Measurements from ENCODE around the gene DGCR8. TPM values are rescaled to one million over a fixed set of nuclear protein-coding genes. Genes with fewer than 3 reads are reported as not detected.

DGCR8 gene
- polyA plus RNA-seq, 1 donor, result 36.5 TPM

DNA sequence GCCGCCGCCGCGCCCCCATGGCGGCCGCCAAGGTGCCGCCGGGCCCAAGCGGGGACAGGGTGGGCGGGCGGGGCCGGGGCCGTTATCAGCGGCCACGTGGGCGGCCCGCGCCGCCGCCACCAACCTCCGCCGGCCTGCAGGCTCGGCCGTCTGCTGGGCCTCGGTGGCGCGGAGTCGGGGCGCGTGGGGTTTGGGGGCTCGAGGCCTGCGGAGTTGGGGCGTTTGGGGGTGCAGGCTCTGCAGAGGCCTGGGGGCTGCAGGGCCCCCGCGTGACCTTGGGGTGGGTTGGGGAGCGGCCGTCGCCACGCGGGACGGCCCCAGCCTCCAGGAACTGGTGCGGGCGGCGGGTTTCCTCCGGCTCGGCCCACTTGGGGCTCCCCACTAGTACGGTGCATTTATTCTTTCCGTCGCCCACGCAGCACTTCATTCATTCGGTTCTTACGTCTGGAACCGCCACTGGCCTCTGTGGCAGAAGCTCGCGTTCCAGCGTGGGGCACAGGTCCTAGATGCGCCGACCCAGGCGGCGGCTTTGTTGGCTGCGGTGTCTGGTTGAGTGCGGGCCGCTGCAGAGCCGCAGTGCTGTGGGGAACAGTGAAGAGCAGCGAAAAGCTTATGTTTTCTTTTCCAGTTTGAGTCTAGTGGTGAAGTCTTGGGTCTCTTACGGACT, 37.7 kb downstream of the DGCR8 start:
- H3K27ac ChIP-seq (ENCODE audit: low read length), result no peak overlapping the region
- H3K27me3 ChIP-seq (ENCODE audit: control insufficient read depth, insufficient read depth, low read length), result no peaks in the 10 kb centered on the region
- H3K4me1 ChIP-seq (ENCODE audit: control insufficient read depth, insufficient read depth, low read length), result peaks cover 9% of the 10 kb centered on the region
- peaks cover 62% of the 10 kb centered on the region for H3K36me3 ChIP-seq (ENCODE audit: control insufficient read depth, insufficient read depth, low read length)
- peak overlapping the region; percentile 56 for H3K4me3 ChIP-seq (ENCODE audit: low read length)
- DNase-seq, result peak in 1 of 2 donors; percentile 39
- WGBS (ENCODE audit: insufficient coverage, low lambda C conversion rate), result no CpG with 5 or more reads among the region's 66 CpGs
- no peaks in the 10 kb centered on the region for H3K9me3 ChIP-seq (ENCODE audit: control insufficient read depth, low read depth, low read length)

GRCh38 chr22:20118300-20119020, 38.4 kb downstream of the DGCR8 start:
- H3K36me3 ChIP-seq (ENCODE audit: control insufficient read depth, insufficient read depth, low read length), result peaks cover 57% of the 10 kb centered on the region
- H3K4me3 ChIP-seq (ENCODE audit: low read length), result peak overlapping the region; percentile 56
- H3K27me3 ChIP-seq (ENCODE audit: control insufficient read depth, insufficient read depth, low read length), result no peaks in the 10 kb centered on the region
- H3K27ac ChIP-seq (ENCODE audit: low read length), result no peak overlapping the region
- peaks cover 9% of the 10 kb centered on the region for H3K4me1 ChIP-seq (ENCODE audit: control insufficient read depth, insufficient read depth, low read length)
- DNase-seq, result no peak
- 0% methylated on average over 2 of the region's 8 CpGs for WGBS (ENCODE audit: insufficient coverage, low lambda C conversion rate)
- no peaks in the 10 kb centered on the region for H3K9me3 ChIP-seq (ENCODE audit: control insufficient read depth, low read depth, low read length)

DNA sequence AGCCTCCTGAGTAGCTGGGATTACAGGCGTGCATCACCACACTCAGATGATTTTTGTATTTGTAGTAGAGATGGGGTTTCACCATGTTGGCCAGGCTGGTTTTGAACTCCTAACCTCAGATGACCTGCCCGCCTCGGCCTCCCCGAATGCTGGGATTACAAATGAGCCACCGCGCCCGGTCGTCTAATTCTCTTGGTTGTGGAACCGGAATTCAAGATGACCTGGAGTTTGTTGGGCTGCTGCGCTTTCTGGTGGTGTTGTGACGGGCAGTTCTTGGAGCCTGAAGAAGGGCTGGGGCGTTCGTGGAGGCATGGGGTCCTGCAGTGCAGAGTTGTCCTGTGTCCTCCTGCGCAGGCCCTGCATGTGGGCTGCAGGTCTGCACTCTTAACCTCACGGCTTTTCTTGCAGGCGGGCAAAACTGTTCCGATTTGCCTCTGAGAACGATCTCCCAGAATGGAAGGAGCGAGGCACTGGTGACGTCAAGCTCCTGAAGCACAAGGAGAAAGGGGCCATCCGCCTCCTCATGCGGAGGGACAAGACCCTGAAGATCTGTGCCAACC, 41.9 kb downstream of the DGCR8 start:
- peaks cover 3% of the 10 kb centered on the region for H3K4me1 ChIP-seq (ENCODE audit: control insufficient read depth, insufficient read depth, low read length)
- H3K27me3 ChIP-seq (ENCODE audit: control insufficient read depth, insufficient read depth, low read length), result no peaks in the 10 kb centered on the region
- H3K36me3 ChIP-seq (ENCODE audit: control insufficient read depth, insufficient read depth, low read length), result peaks cover 68% of the 10 kb centered on the region
- no peak overlapping the region for H3K27ac ChIP-seq (ENCODE audit: low read length)
- H3K4me3 ChIP-seq (ENCODE audit: low read length), result no peak overlapping the region
- WGBS (ENCODE audit: insufficient coverage, low lambda C conversion rate), result no CpG with 5 or more reads among the region's 22 CpGs
- H3K9me3 ChIP-seq (ENCODE audit: control insufficient read depth, low read depth, low read length), result no peaks in the 10 kb centered on the region
- no peak for DNase-seq

DNA sequence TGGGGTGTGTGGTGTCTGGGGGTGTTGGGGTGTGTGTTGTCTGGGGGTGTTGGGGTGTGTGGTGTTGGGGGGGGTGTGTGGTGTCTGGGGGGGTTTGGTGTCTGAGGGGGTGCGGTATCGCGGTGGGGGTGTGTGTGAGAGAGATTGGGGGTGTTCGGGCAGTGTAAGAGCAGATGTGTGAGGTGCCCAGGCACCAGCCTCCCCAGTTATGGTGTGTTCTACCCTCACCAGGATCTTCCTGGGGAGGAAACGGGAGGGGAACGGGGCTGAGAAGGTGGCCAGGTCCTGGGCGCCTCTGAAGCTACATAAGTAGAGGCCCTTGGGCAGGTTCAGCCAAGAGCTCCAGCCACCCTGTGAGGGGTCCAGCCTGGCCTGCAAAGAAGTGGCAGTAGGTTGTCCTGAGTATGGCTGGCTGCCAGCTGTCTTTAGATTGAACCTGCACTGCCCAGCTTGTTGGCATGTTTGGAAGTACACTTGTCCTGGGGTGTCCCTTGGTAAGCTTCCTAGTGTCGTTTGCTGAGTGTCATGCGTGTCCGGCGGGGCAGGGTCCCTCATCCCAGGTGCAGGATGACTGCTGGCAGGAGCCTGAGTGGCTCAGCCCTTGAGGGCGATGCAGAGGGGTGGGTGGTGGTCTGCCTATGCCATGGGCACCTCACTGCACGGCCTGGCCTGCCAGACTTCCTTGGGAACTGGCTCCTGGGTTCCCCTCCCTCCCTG, 43.5 kb downstream of the DGCR8 start:
- no peak overlapping the region for H3K4me3 ChIP-seq (ENCODE audit: low read length)
- no peak for DNase-seq
- no peak overlapping the region for H3K27ac ChIP-seq (ENCODE audit: low read length)
- no peaks in the 10 kb centered on the region for H3K9me3 ChIP-seq (ENCODE audit: control insufficient read depth, low read depth, low read length)
- peaks cover 3% of the 10 kb centered on the region for H3K4me1 ChIP-seq (ENCODE audit: control insufficient read depth, insufficient read depth, low read length)
- WGBS (ENCODE audit: insufficient coverage, low lambda C conversion rate), result no CpG with 5 or more reads among the region's 13 CpGs
- H3K27me3 ChIP-seq (ENCODE audit: control insufficient read depth, insufficient read depth, low read length), result no peaks in the 10 kb centered on the region
- peaks cover 79% of the 10 kb centered on the region for H3K36me3 ChIP-seq (ENCODE audit: control insufficient read depth, insufficient read depth, low read length)

DNA sequence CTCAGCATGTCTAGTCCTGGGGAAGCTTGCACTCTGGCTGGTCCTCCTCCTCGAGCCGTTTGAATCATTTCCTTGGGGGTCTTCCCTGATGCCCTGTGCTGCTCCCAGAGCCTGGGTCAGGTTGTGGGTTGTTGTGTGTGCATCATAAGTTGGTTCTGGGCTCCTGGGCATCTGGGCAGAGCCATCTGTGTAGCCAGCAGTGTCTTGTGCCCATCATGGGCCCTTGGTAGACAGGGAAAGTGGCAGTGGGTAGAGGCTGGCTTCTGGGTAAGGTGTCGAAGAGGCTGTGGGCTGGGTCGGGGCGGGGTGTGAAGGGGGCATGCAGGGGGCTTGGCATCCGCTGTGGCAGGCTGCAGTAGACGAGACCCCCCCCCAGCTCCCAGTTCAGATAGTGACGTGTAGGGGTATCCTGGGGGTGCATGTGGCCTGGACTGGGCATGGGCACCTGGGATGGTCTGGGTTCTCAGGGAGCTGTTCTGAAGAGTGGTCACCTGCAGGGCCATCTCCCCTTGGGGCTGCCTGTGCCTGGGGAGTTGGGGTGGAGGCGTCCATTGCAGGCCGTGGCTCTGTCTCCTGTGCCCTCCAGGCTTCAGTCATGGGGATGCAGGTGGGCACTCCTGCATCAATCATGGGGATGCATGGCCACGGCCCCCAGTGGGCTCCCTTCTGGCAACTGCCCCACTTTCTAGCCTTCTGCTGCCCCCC, 44.2 kb downstream of the DGCR8 start:
- Histone ChIP-seq H3K4me3 (ENCODE audit: low read length) (no peak overlapping the region), H3K36me3 (ENCODE audit: control insufficient read depth, insufficient read depth, low read length) (peaks cover 74% of the 10 kb centered on the region), H3K4me1 (ENCODE audit: control insufficient read depth, insufficient read depth, low read length) (peaks cover 5% of the 10 kb centered on the region), H3K9me3 (ENCODE audit: control insufficient read depth, low read depth, low read length) (no peaks in the 10 kb centered on the region), H3K27ac (ENCODE audit: low read length) (no peak overlapping the region), H3K27me3 (ENCODE audit: control insufficient read depth, insufficient read depth, low read length) (no peaks in the 10 kb centered on the region)
- WGBS (ENCODE audit: insufficient coverage, low lambda C conversion rate), result no CpG with 5 or more reads among the region's 11 CpGs
- no peak for DNase-seq

GRCh38 chr22:20125201-20126174, 45.4 kb downstream of the DGCR8 start:
- no peaks in the 10 kb centered on the region for H3K27me3 ChIP-seq (ENCODE audit: control insufficient read depth, insufficient read depth, low read length)
- H3K36me3 ChIP-seq (ENCODE audit: control insufficient read depth, insufficient read depth, low read length), result peaks cover 62% of the 10 kb centered on the region
- H3K27ac ChIP-seq (ENCODE audit: low read length), result no peak overlapping the region
- H3K4me1 ChIP-seq (ENCODE audit: control insufficient read depth, insufficient read depth, low read length), result peaks cover 10% of the 10 kb centered on the region
- no peak overlapping the region for H3K4me3 ChIP-seq (ENCODE audit: low read length)
- no peak for DNase-seq
- no CpG with 5 or more reads among the region's 32 CpGs for WGBS (ENCODE audit: insufficient coverage, low lambda C conversion rate)
- H3K9me3 ChIP-seq (ENCODE audit: control insufficient read depth, low read depth, low read length), result no peaks in the 10 kb centered on the region

- peaks cover 55% of the 10 kb centered on the region for H3K36me3 ChIP-seq (ENCODE audit: control insufficient read depth, insufficient read depth, low read length)
- H3K9me3 ChIP-seq (ENCODE audit: control insufficient read depth, low read depth, low read length), result no peaks in the 10 kb centered on the region
- H3K4me3 ChIP-seq (ENCODE audit: low read length), result no peak overlapping the region
- no peak for DNase-seq
- WGBS (ENCODE audit: insufficient coverage, low lambda C conversion rate), result 100% methylated on average over 4 of the region's 19 CpGs
- no peak overlapping the region for H3K27ac ChIP-seq (ENCODE audit: low read length)
- no peaks in the 10 kb centered on the region for H3K27me3 ChIP-seq (ENCODE audit: control insufficient read depth, insufficient read depth, low read length)
- H3K4me1 ChIP-seq (ENCODE audit: control insufficient read depth, insufficient read depth, low read length), result peaks cover 14% of the 10 kb centered on the region
These were observed 46.4 kb downstream of the DGCR8 start for GRCh38 chr22:20126284-20127029.

- H3K4me3 ChIP-seq (ENCODE audit: low read length), result no peak overlapping the region
- peaks cover 15% of the 10 kb centered on the region for H3K4me1 ChIP-seq (ENCODE audit: control insufficient read depth, insufficient read depth, low read length)
- no CpG with 5 or more reads among the region's 15 CpGs for WGBS (ENCODE audit: insufficient coverage, low lambda C conversion rate)
- no peak overlapping the region for H3K27ac ChIP-seq (ENCODE audit: low read length)
- peaks cover 45% of the 10 kb centered on the region for H3K36me3 ChIP-seq (ENCODE audit: control insufficient read depth, insufficient read depth, low read length)
- H3K27me3 ChIP-seq (ENCODE audit: control insufficient read depth, insufficient read depth, low read length), result no peaks in the 10 kb centered on the region
- no peak for DNase-seq
- H3K9me3 ChIP-seq (ENCODE audit: control insufficient read depth, low read depth, low read length), result no peaks in the 10 kb centered on the region
These were observed 47.4 kb downstream of the DGCR8 start for GRCh38 chr22:20127318-20127868.

All from large intestine (tissue), 3 donors.